Measurements from ENCODE around the gene SMG6.

SMG6 gene

DNA sequence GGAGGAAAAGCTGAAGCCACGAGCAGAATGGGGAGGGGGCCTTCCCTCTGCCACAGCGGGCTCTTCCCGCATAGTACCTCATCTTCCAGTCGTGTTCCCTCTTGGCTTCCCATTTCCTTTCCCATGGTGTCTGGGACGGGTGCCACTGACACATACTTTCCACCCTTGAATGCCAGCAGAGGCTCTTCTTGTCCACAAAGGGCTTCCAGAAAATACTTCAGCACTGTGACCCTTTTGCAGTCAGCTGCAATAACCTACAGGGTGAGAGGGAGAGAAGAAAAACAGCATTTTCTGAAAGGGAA lies 218.0 kb downstream of the SMG6 start:
- no peak for DNase-seq (ENCODE audit: low read depth)
- TF ChIP-seq, protein P1, sequence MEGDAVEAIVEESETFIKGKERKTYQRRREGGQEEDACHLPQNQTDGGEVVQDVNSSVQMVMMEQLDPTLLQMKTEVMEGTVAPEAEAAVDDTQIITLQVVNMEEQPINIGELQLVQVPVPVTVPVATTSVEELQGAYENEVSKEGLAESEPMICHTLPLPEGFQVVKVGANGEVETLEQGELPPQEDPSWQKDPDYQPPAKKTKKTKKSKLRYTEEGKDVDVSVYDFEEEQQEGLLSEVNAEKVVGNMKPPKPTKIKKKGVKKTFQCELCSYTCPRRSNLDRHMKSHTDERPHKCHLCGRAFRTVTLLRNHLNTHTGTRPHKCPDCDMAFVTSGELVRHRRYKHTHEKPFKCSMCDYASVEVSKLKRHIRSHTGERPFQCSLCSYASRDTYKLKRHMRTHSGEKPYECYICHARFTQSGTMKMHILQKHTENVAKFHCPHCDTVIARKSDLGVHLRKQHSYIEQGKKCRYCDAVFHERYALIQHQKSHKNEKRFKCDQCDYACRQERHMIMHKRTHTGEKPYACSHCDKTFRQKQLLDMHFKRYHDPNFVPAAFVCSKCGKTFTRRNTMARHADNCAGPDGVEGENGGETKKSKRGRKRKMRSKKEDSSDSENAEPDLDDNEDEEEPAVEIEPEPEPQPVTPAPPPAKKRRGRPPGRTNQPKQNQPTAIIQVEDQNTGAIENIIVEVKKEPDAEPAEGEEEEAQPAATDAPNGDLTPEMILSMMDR (conservative IDR thresholded peaks at IDR 0.05; ENCODE audit: low read depth, low read length): no peak
- H3K4me3 ChIP-seq (ENCODE audit: low read length): no peak overlapping the region

GRCh38 chr17:2084766-2085647 lies 218.6 kb downstream of the SMG6 start:
- no peak overlapping the region for H3K4me3 ChIP-seq (ENCODE audit: low read length)
- DNase-seq (ENCODE audit: low read depth): no peak
- TF ChIP-seq, protein P1 (conservative IDR thresholded peaks at IDR 0.05; ENCODE audit: low read depth, low read length): no peak

- DNase-seq (ENCODE audit: low read depth): no peak
- H3K4me3 ChIP-seq (ENCODE audit: low read length): no peak overlapping the region
- TF ChIP-seq, protein P1 (conservative IDR thresholded peaks at IDR 0.05; ENCODE audit: low read depth, low read length): no peak
Measured at GRCh38 chr17:2084036-2084765, 219.4 kb downstream of the SMG6 start.

DNA sequence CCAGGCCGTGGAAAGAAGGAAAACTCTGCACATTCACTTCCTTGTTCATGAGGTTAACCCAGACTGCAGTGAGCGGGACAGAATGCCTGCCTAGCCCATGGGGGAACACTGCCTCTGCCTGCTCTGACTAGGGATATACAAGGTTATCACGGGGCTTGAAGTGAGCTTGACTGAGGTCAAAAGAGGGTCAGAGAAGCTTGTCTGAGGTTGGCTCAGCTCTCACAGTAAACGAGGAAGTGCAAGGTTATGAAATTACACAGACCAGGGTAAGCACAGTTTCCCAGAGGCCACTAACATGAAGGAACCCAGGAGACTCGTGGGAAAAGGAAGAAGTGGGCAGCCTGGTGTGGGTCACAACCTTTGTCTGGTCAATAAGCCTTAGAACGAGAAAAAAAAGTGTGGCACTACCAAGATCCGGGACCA lies 220.0 kb downstream of the SMG6 start:
- DNase-seq (ENCODE audit: low read depth): no peak
- TF ChIP-seq, protein P1 (conservative IDR thresholded peaks at IDR 0.05; ENCODE audit: low read depth, low read length): no peak
- H3K4me3 ChIP-seq (ENCODE audit: low read length): no peak overlapping the region

DNA sequence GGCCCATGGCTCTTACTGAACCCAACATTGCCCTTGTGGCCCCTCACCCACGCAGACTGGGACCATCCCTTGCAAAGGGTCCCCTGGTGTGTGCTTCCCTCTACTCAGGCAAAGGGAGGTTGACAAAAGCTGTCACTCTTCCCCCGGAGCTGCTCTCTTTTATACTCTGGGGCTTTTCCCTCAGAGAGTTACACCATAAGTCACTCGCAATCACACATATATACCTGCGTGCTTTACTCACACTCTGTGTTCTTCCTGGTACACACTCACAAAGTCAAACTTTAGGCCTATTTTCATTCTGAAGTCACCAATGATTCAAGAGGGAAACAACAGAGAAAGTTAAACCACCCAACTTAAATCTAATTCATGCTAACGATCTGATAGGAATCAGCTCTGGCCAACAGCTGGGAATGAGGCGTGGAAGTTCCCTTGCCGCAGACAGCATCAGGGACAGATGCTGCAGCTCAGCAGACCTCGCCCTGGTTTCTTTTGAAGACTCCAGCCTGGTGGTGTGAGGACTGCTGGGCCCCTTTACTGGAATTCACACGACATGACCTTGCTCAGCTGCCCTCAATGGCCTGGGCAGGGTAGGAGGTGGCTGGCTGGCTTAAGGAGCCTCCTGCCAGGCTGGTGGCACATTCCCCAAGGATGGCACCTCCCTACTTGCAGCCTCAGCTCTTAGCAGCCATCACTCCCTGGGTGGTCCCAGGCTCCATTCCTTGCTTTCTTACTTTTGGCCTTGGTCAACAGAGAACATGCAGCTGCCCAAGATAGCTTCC lies 221.4 kb downstream of the SMG6 start:
- TF ChIP-seq, protein P1 (conservative IDR thresholded peaks at IDR 0.05; ENCODE audit: low read depth, low read length): no peak
- no peak for DNase-seq (ENCODE audit: low read depth)
- H3K4me3 ChIP-seq (ENCODE audit: low read length): no peak overlapping the region

- TF ChIP-seq, protein P1 (conservative IDR thresholded peaks at IDR 0.05; ENCODE audit: low read depth, low read length): no peak
- no peak overlapping the region for H3K4me3 ChIP-seq (ENCODE audit: low read length)
- DNase-seq (ENCODE audit: low read depth): no peak
Measured at GRCh38 chr17:2081564-2081963, 222.0 kb downstream of the SMG6 start.

Data from retinal pigment epithelial cell (primary cell).